Kidney (tissue), 14 donors: Measurements from ENCODE around the gene TNNC1. TPM values are rescaled to one million over a fixed set of nuclear protein-coding genes. Genes with fewer than 3 reads are reported as not detected.
A peak's percentile ranks its signal among the peaks of the same experiment; 100 is the strongest.

Source experiments
- DNase-seq, 5 donors: peaks; one replicate each; pipeline ENCODE4 v3.0.0-alpha.2; 2013 to 2020
- FAIRE-seq: peaks from 2 replicates; lab custom pipeline; 2012; peaks lifted over from hg19 to GRCh38; lab: Jason Lieb, UNC
- H3K27ac ChIP-seq, 2 donors: one replicate each; pipeline ENCODE4 v1.7.0; 2013; ENCODE audit warnings: low read depth in 2 of 2, low read length in 2 of 2, inconsistent platforms in 1 of 2
- H3K27me3 ChIP-seq: one replicate; pipeline ENCODE4 v1.7.1; 2013; ENCODE audit warnings: low read length, inconsistent platforms; ENCODE audit not compliant: control insufficient read depth, insufficient read depth
- H3K36me3 ChIP-seq, 3 donors: one replicate each; pipeline versions ENCODE4 v1.7.0 to v1.7.1; 2013; ENCODE audit warnings: low read length in 3 of 3, control low read depth in 1 of 3, inconsistent platforms in 1 of 3; ENCODE audit not compliant: insufficient read depth in 3 of 3, control insufficient read depth in 2 of 3
- H3K4me1 ChIP-seq, 3 donors: one replicate each; pipeline versions ENCODE4 v1.7.0 to v1.7.1; 2013; ENCODE audit warnings: low read length in 3 of 3, inconsistent platforms in 1 of 3, low read depth in 1 of 3; ENCODE audit not compliant: control insufficient read depth in 2 of 3, insufficient read depth in 2 of 3
- H3K4me3 ChIP-seq, 3 donors: one replicate each; pipeline versions ENCODE4 v1.7.0 to v1.8.1; 2013; ENCODE audit warnings: low read length in 3 of 3, control low read depth in 1 of 3, inconsistent platforms in 1 of 3
- H3K9ac ChIP-seq, 3 donors: one replicate each; pipeline versions ENCODE4 v1.7.0 to v1.7.1; 2013; ENCODE audit warnings: low read length in 3 of 3, control low read depth in 1 of 3, inconsistent platforms in 1 of 3
- H3K9me3 ChIP-seq, 3 donors: one replicate each; pipeline versions ENCODE4 v1.7.0 to v1.7.1; 2013; ENCODE audit warnings: low read length in 3 of 3, control low read depth in 1 of 3, inconsistent platforms in 1 of 3; ENCODE audit not compliant: control insufficient read depth in 2 of 3, insufficient read depth in 1 of 3
- intact Hi-C: fragments of 100-400 bp; cut with DNase I; formaldehyde crosslinking; loops from one replicate; pipeline ENCODE4 v1.11.1; 2022
- polyA plus RNA-seq: library from polyadenylated mRNA; stranded (reverse); fragments of 350-450 nt; fragmentation: Illumina TruSeq; extraction: RNeasy Lipid Tissue Mini Kit (QIAGEN cat#74804); gene quantifications from one replicate; pipeline ENCODE4 v1.2.3, GENCODE V29; 2014; ENCODE audit warnings: low read depth, low replicate concordance; ENCODE audit not compliant: insufficient read depth
- total RNA-seq: library from RNA; stranded (reverse); fragmentation: NEBNext Ultra II Directional; extraction: Animal tissue kit (Norgen Biotek cat#: 25700); gene quantifications from one replicate; pipeline ENCODE4 v1.2.1, GENCODE V29; 2021
- TF ChIP-seq, protein P1 (sequence below): IDR thresholded peaks from 3 replicates; pipeline ENCODE4 v1.5.1; 2012; ENCODE audit warnings: mild to moderate bottlenecking, moderate library complexity, borderline replicate concordance; ENCODE audit not compliant: insufficient read depth; ENCODE audit errors: extremely low read depth
- donor health status: control.
- donor health status: control.
- donor health status: control.
- donor health status: control.
- donor health status: control.
- donor health status: DM: yes; HTN: yes; CAD: no.
- donor health status: Normal renal cell carcinoma (clear cell type).

The TNNC1 gene
- total and polyA plus RNA-seq, 2 donors from 2014 or later, result 2.2 to 86.6 TPM

- peaks cover 4 to 63% (median 24%) of the 10 kb centered on the region in 3 donors for H3K36me3 ChIP-seq
- H3K9me3 ChIP-seq, result no peaks in the 10 kb centered on the region
- intact Hi-C loops, result no loop called here
- H3K27me3 ChIP-seq, result no peaks in the 10 kb centered on the region
- no peak overlapping the region for H3K9ac ChIP-seq
- H3K27ac ChIP-seq, result no peak overlapping the region
- FAIRE-seq, result no peak
- no peak overlapping the region for H3K4me3 ChIP-seq
- no peaks in the 10 kb centered on the region for H3K4me1 ChIP-seq
- TF ChIP-seq, protein P1, sequence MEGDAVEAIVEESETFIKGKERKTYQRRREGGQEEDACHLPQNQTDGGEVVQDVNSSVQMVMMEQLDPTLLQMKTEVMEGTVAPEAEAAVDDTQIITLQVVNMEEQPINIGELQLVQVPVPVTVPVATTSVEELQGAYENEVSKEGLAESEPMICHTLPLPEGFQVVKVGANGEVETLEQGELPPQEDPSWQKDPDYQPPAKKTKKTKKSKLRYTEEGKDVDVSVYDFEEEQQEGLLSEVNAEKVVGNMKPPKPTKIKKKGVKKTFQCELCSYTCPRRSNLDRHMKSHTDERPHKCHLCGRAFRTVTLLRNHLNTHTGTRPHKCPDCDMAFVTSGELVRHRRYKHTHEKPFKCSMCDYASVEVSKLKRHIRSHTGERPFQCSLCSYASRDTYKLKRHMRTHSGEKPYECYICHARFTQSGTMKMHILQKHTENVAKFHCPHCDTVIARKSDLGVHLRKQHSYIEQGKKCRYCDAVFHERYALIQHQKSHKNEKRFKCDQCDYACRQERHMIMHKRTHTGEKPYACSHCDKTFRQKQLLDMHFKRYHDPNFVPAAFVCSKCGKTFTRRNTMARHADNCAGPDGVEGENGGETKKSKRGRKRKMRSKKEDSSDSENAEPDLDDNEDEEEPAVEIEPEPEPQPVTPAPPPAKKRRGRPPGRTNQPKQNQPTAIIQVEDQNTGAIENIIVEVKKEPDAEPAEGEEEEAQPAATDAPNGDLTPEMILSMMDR, result no peak
- peak in 1 of 5 donors; percentile 50 for DNase-seq
These were observed 29.2 kb upstream of the TNNC1 start for GRCh38 chr3:52483081-52483480.

GRCh38 chr3:52481819-52482521, 28.1 kb upstream of the TNNC1 start:
- DNase-seq (peak in 2 of 5 donors; percentile 27 to 68), FAIRE-seq (no peak)
- Histone ChIP-seq H3K9me3 (no peaks in the 10 kb centered on the region), H3K36me3 (peaks cover 8 to 64% (median 31%) of the 10 kb centered on the region in 3 donors), H3K9ac (no peak overlapping the region), H3K27me3 (no peaks in the 10 kb centered on the region), H3K4me1 (no peaks in the 10 kb centered on the region), H3K27ac (no peak overlapping the region), H3K4me3 (no peak overlapping the region)
- intact Hi-C loops, result no loop called here
- TF ChIP-seq, protein P1, result peak; percentile 20

- Histone ChIP-seq H3K4me1 (no peaks in the 10 kb centered on the region), H3K27ac (no peak overlapping the region), H3K27me3 (no peaks in the 10 kb centered on the region), H3K4me3 (no peak overlapping the region), H3K9ac (no peak overlapping the region), H3K9me3 (no peaks in the 10 kb centered on the region), H3K36me3 (peaks cover 11 to 65% (median 36%) of the 10 kb centered on the region in 3 donors)
- DNase-seq, result no peak
- FAIRE-seq, result no peak
- intact Hi-C loops, result no loop called here
- TF ChIP-seq, protein P1, result no peak
These were observed 27.2 kb upstream of the TNNC1 start for GRCh38 chr3:52480768-52481715.
